ENCODE results near the gene CSRP3.

Gene CSRP3

DNA sequence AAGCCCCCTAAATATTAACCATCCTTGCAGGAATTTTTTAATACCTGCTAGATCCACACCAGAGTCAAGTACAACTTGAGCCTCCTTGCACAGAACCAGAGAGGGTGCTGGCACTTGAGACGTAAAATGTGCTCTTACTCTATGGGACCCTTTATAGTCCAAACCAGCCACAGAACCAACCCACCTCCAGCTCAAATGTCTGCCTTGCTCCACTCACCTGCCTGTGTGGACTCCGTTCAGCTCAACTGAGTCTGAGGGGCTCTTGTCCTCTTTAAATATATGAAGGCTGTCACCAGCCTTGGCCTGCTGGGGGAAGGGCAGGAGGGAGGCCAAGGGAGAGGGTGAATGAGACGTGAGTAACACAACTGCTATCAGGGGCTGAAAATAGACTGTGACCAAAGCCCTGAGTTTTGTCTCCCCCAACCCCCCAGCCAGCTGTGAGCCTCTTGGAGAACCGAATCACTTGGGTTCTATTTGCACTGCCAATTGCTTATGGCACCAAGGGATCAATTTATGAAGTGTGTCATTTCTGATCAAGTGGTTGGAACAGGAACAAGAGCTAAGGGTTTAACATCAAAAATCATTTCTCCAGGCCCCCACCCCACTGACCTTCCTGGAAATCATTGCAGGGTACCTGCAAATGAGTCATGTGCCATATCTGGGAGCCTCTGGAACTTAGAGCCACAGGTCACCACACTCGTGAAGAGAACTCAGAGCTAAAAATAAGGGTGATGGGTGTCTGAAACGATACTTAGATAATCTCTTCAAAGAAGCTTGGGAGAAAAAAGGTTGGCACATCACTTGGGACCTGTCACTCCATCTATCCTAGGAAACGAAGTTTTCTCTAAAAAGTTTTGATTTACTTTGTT lies at the start of gene CSRP3:
Gene CSRP3 (minus strand): TSS at position 247 of the 869 bp plus-strand sequence. CDS start 9,535 bp downstream, outside the sequence.
- Histone ChIP-seq H3K9ac (ENCODE audit: low read depth in 1 of 2, low read length in 2 of 2) (no peak within 1 kb of the TSS), H3K27ac (ENCODE audit: low read depth, low read length) (no peak within 1 kb of the TSS), H3K4me1 (ENCODE audit: control insufficient read depth in 1 of 2, insufficient read depth in 2 of 2, low read length in 2 of 2) (peaks cover 8 to 15% of the 10 kb centered on the region in 2 donors), H3K36me3 (ENCODE audit: control insufficient read depth in 1 of 2, insufficient read depth in 2 of 2, low read length in 2 of 2) (no peaks in the 10 kb centered on the region), H3K4me3 (ENCODE audit: low read depth in 1 of 2, low read length in 2 of 2) (no peak within 1 kb of the TSS), H3K9me3 (ENCODE audit: control insufficient read depth in 1 of 2, low read length in 2 of 2) (no peaks in the 10 kb centered on the region), H3K27me3 (ENCODE audit: control insufficient read depth in 1 of 2, insufficient read depth in 2 of 2, low read length in 2 of 2) (no peaks in the 10 kb centered on the region)

DNA sequence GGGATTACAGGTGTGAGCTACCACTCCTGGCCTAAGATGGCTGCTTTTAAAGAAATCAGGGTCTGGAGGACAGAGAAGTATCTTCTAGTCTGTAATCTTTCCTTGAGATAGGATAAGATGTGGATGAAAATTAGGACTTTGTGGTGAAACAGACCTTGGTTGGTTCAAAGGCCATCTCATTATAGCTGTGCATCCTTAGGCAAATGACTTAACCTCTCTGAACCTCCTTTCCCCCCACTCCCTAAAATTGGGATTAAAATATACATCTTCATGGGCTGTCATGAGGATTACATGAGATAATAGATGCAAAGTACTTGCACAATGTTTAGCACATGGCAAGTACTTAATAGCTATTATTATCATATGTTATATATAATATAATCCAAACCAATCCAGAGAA lies 49.8 kb upstream of the CSRP3 start:
- no peaks in the 10 kb centered on the region for H3K36me3 ChIP-seq (ENCODE audit: control insufficient read depth in 1 of 2, insufficient read depth in 2 of 2, low read length in 2 of 2)
- no peaks in the 10 kb centered on the region for H3K27me3 ChIP-seq (ENCODE audit: control insufficient read depth in 1 of 2, insufficient read depth in 2 of 2, low read length in 2 of 2)
- no peak overlapping the region for H3K27ac ChIP-seq (ENCODE audit: low read depth, low read length)
- no peaks in the 10 kb centered on the region for H3K9me3 ChIP-seq (ENCODE audit: control insufficient read depth in 1 of 2, low read length in 2 of 2)
- no peaks in the 10 kb centered on the region for H3K4me1 ChIP-seq (ENCODE audit: control insufficient read depth in 1 of 2, insufficient read depth in 2 of 2, low read length in 2 of 2)
- H3K9ac ChIP-seq (ENCODE audit: low read depth in 1 of 2, low read length in 2 of 2): no peak overlapping the region
- no peak overlapping the region for H3K4me3 ChIP-seq (ENCODE audit: low read depth in 1 of 2, low read length in 2 of 2)

DNA sequence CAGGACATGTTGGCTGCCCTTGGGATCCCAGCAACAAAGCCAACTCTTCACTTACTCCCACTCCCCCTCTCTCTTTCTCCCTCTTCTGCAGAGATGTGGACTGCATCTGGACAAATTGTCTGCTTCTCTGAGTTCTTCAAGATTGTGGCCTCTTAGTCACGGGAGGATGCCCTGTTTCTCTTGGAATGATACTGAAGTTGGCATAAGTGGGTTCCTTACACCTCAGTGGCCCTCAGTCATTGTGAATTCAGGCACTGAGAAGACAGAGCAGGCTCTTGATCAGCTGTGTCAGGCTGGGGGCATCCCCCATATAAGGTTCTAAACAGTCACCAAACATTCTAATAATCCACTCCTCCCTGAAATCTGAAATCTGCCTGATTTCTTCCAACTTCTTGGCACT lies 45.0 kb upstream of the CSRP3 start:
- Histone ChIP-seq H3K27me3 (ENCODE audit: control insufficient read depth in 1 of 2, insufficient read depth in 2 of 2, low read length in 2 of 2) (peaks cover 6 to 10% of the 10 kb centered on the region in 2 donors), H3K4me1 (ENCODE audit: control insufficient read depth in 1 of 2, insufficient read depth in 2 of 2, low read length in 2 of 2) (peaks cover 21 to 25% of the 10 kb centered on the region in 2 donors), H3K9ac (ENCODE audit: low read depth in 1 of 2, low read length in 2 of 2) (no peak overlapping the region), H3K27ac (ENCODE audit: low read depth, low read length) (no peak overlapping the region), H3K9me3 (ENCODE audit: control insufficient read depth in 1 of 2, low read length in 2 of 2) (no peaks in the 10 kb centered on the region), H3K36me3 (ENCODE audit: control insufficient read depth in 1 of 2, insufficient read depth in 2 of 2, low read length in 2 of 2) (no peaks in the 10 kb centered on the region), H3K4me3 (ENCODE audit: low read depth in 1 of 2, low read length in 2 of 2) (no peak overlapping the region)

DNA sequence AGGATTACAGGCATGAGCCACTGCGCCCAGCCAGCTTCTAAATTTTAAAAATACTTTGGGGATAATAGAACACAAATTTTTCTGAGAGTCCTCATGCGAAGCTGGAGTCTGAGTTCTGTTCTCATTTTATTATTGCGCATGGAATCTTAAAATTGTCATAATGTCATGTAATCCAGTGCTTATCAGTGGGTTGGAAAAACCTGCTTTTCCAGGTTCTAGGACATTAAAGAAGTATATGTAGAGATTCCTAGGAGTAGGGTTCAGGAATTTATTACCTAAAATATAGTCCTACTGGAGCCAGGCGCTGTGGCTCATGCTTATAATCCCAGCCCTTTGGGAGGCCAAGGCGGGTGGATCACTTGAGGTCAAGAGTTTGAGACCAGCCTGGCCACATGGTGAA lies 43.6 kb upstream of the CSRP3 start:
- no peaks in the 10 kb centered on the region for H3K9me3 ChIP-seq (ENCODE audit: control insufficient read depth in 1 of 2, low read length in 2 of 2)
- no peak overlapping the region for H3K4me3 ChIP-seq (ENCODE audit: low read depth in 1 of 2, low read length in 2 of 2)
- H3K27ac ChIP-seq (ENCODE audit: low read depth, low read length): no peak overlapping the region
- no peaks in the 10 kb centered on the region for H3K36me3 ChIP-seq (ENCODE audit: control insufficient read depth in 1 of 2, insufficient read depth in 2 of 2, low read length in 2 of 2)
- peaks cover 6 to 10% of the 10 kb centered on the region in 2 donors for H3K27me3 ChIP-seq (ENCODE audit: control insufficient read depth in 1 of 2, insufficient read depth in 2 of 2, low read length in 2 of 2)
- H3K9ac ChIP-seq (ENCODE audit: low read depth in 1 of 2, low read length in 2 of 2): no peak overlapping the region
- H3K4me1 ChIP-seq (ENCODE audit: control insufficient read depth in 1 of 2, insufficient read depth in 2 of 2, low read length in 2 of 2): peaks cover 24 to 25% of the 10 kb centered on the region in 2 donors

DNA sequence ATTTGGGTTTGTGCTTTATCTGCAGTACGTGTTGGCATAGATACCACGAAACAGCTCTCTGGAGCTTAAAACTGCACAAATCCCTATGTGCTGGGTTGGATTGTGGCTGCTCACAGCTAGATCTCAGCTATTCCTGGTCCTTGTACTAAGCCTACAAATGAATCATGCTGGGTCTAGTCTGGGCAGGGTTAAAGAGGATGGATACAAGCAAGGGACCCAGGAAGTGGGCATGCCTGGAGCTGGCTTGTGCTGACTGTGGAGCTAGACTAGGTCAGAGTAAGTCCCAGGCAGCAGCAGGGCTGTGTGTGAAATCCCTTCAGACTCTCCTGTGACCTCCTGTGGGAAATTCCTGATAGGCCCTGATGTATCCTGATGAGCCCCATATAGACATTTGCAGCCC lies 42.8 kb upstream of the CSRP3 start:
- H3K9me3 ChIP-seq (ENCODE audit: control insufficient read depth in 1 of 2, low read length in 2 of 2): no peaks in the 10 kb centered on the region
- no peak overlapping the region for H3K9ac ChIP-seq (ENCODE audit: low read depth in 1 of 2, low read length in 2 of 2)
- H3K27ac ChIP-seq (ENCODE audit: low read depth, low read length): no peak overlapping the region
- no peak overlapping the region for H3K4me3 ChIP-seq (ENCODE audit: low read depth in 1 of 2, low read length in 2 of 2)
- H3K27me3 ChIP-seq (ENCODE audit: control insufficient read depth in 1 of 2, insufficient read depth in 2 of 2, low read length in 2 of 2): peaks cover 6 to 10% of the 10 kb centered on the region in 2 donors
- H3K4me1 ChIP-seq (ENCODE audit: control insufficient read depth in 1 of 2, insufficient read depth in 2 of 2, low read length in 2 of 2): peaks cover 25 to 26% of the 10 kb centered on the region in 2 donors
- H3K36me3 ChIP-seq (ENCODE audit: control insufficient read depth in 1 of 2, insufficient read depth in 2 of 2, low read length in 2 of 2): no peaks in the 10 kb centered on the region

DNA sequence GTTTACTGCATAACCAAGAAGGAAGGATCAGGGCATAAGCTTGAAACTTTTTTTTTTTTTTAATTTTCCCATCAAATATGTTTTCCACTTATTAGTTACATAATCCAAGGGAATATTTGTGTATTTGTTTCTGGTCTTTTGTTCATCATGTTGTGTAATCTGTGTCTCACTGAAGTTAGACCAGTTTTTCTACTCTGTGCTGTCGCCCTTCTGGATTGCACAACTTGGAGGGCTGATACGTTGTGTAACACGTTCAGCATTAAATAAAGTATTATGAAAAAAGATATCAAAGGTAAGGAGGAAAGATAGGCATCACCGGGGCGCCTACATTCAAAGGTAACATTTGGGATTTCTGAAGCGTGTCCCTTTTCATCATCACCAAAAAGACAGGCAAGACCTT lies 42.3 kb upstream of the CSRP3 start:
- Histone ChIP-seq H3K9me3 (ENCODE audit: control insufficient read depth in 1 of 2, low read length in 2 of 2) (no peaks in the 10 kb centered on the region), H3K36me3 (ENCODE audit: control insufficient read depth in 1 of 2, insufficient read depth in 2 of 2, low read length in 2 of 2) (no peaks in the 10 kb centered on the region), H3K27me3 (ENCODE audit: control insufficient read depth in 1 of 2, insufficient read depth in 2 of 2, low read length in 2 of 2) (peaks cover 6 to 10% of the 10 kb centered on the region in 2 donors), H3K4me1 (ENCODE audit: control insufficient read depth in 1 of 2, insufficient read depth in 2 of 2, low read length in 2 of 2) (peaks cover 26 to 27% of the 10 kb centered on the region in 2 donors), H3K9ac (ENCODE audit: low read depth in 1 of 2, low read length in 2 of 2) (no peak overlapping the region), H3K27ac (ENCODE audit: low read depth, low read length) (no peak overlapping the region), H3K4me3 (ENCODE audit: low read depth in 1 of 2, low read length in 2 of 2) (no peak overlapping the region)

DNA sequence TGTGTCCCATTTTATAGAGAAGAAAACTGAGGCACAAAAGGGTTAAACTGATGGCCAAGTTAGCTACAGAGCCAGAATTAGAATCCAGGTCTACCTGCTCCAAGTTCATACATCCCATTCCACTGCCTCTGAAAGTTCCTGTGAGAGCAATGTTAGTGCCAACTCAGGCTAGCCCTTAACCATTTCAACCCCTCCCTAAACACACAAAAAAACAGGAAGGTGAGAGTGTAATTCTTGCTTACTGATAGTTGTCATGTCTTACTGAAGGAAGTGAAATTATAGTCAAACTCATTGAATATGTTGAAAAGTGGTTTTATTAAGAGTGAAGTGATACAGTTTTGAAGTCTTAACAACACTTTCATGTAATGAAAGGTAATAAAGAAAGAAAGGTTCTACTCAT lies 41.8 kb upstream of the CSRP3 start:
- H3K9ac ChIP-seq (ENCODE audit: low read depth in 1 of 2, low read length in 2 of 2): no peak overlapping the region
- H3K4me3 ChIP-seq (ENCODE audit: low read depth in 1 of 2, low read length in 2 of 2): no peak overlapping the region
- H3K4me1 ChIP-seq (ENCODE audit: control insufficient read depth in 1 of 2, insufficient read depth in 2 of 2, low read length in 2 of 2): peaks cover 29 to 32% of the 10 kb centered on the region in 2 donors
- peaks cover 6 to 10% of the 10 kb centered on the region in 2 donors for H3K27me3 ChIP-seq (ENCODE audit: control insufficient read depth in 1 of 2, insufficient read depth in 2 of 2, low read length in 2 of 2)
- H3K27ac ChIP-seq (ENCODE audit: low read depth, low read length): no peak overlapping the region
- no peaks in the 10 kb centered on the region for H3K9me3 ChIP-seq (ENCODE audit: control insufficient read depth in 1 of 2, low read length in 2 of 2)
- no peaks in the 10 kb centered on the region for H3K36me3 ChIP-seq (ENCODE audit: control insufficient read depth in 1 of 2, insufficient read depth in 2 of 2, low read length in 2 of 2)

DNA sequence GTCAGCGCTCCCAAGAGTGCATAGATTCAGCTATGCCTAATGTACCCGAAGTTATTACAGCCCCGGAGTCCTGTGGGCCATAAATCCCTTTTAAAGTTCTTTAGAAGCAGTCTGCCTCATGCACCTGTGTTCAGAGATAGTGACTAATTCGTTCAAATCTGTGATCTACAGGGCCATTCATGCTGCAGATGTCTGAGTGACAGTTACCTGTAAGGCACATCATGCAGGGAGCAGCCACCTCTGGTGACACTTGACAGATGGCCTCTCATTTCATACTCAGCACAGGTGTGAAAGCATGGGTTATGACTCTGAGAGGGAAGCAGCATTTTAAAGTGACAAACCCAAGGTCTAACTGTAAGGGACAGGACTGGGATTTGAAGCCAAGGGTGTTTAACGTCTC lies 41.4 kb upstream of the CSRP3 start:
- Histone ChIP-seq H3K36me3 (ENCODE audit: control insufficient read depth in 1 of 2, insufficient read depth in 2 of 2, low read length in 2 of 2) (no peaks in the 10 kb centered on the region), H3K9me3 (ENCODE audit: control insufficient read depth in 1 of 2, low read length in 2 of 2) (no peaks in the 10 kb centered on the region), H3K27ac (ENCODE audit: low read depth, low read length) (no peak overlapping the region), H3K27me3 (ENCODE audit: control insufficient read depth in 1 of 2, insufficient read depth in 2 of 2, low read length in 2 of 2) (peaks cover 6 to 10% of the 10 kb centered on the region in 2 donors), H3K4me1 (ENCODE audit: control insufficient read depth in 1 of 2, insufficient read depth in 2 of 2, low read length in 2 of 2) (peaks cover 29 to 35% of the 10 kb centered on the region in 2 donors), H3K4me3 (ENCODE audit: low read depth in 1 of 2, low read length in 2 of 2) (no peak overlapping the region), H3K9ac (ENCODE audit: low read depth in 1 of 2, low read length in 2 of 2) (no peak overlapping the region)

DNA sequence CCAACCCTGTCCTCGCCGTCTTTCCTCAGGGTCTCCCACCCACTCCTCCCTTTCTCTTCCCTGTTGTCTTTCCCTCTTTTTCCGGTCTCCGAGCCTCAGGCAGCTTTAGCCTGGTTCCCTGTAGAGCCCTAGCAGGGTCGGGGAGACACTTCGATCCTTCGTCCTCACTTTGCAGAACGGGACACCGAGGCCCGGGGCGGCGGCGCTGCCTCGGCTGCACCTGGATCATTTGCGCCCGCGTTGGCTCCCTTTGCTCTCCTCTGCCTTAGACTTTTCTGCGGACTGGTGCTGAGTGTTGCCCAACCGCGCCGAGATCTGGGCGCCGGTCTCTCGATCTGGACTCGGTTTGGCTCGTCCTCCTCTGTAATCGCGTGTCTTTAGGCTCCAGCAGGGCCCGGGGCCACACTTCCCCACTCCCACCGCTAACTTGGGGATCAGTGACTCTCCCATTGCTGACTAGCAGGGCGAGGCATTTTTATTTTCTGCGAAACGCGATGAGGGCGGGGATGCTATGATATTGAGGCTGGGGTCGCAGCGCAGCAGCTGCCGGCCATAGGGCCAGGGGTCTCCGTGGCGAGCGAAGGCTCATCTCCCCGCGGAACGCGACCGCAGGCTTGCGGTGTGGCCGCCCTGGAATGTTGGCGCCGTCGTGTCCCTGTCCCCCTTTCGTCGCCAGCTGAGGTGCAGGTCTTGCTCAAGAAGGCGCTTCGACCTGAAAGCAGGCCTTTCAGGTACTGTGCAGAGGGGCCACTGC lies 40.6 kb upstream of the CSRP3 start:
- Histone ChIP-seq H3K4me3 (ENCODE audit: low read depth in 1 of 2, low read length in 2 of 2) (peak overlapping the region; percentile 82 to 86), H3K9ac (ENCODE audit: low read depth in 1 of 2, low read length in 2 of 2) (peak overlapping the region; percentile 44), H3K27me3 (ENCODE audit: control insufficient read depth in 1 of 2, insufficient read depth in 2 of 2, low read length in 2 of 2) (peaks cover 6 to 10% of the 10 kb centered on the region in 2 donors), H3K9me3 (ENCODE audit: control insufficient read depth in 1 of 2, low read length in 2 of 2) (no peaks in the 10 kb centered on the region), H3K36me3 (ENCODE audit: control insufficient read depth in 1 of 2, insufficient read depth in 2 of 2, low read length in 2 of 2) (no peaks in the 10 kb centered on the region), H3K27ac (ENCODE audit: low read depth, low read length) (no peak overlapping the region), H3K4me1 (ENCODE audit: control insufficient read depth in 1 of 2, insufficient read depth in 2 of 2, low read length in 2 of 2) (peaks cover 29 to 39% of the 10 kb centered on the region in 2 donors)
